Measurements from ENCODE around the gene TMCC1.
"Not testable (repeated sequence)": the region's sequence is repeated elsewhere in the genome, so short reads cannot be mapped to it uniquely, and the experiment has no call there.

TMCC1 gene

DNA sequence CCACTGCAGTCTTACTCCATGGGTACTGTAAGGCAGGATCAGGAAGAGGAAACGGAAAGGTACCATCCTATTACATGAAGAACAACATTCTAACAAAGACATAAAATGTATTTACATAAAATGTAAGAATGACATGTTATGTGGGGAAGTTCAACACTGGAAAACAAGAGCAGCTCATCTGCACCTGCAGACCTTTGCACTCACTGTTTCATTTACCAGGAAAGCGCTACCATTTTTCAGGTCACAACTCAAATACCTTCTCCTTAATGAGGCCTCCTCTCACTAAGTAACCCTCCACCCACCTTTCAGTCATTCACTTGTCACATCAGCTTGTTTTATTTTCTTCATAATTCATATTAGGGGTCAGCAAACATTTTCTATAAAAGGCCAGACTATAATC, 2.6 kb downstream of the TMCC1 start:
- DNase-seq = no peak

DNA sequence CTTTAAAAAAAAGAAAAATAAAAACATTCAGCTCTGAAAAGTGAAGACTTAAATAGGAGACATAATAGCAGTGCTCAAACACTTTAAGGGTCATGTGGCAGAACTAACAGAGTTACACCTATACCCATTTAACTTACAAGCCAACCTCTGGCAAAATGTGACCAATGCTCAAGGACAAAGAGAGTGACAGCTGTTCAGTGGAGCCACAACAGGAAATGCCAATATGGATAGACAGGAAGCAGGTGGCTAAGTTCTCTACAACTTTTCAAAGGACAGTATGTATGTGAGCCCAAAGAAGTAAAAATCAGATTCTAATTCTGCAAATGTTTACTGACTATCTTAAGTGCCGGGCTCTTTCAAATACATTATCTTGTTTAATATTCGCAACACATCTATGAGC, 3.4 kb downstream of the TMCC1 start:
- peak; percentile 63 for DNase-seq

DNA sequence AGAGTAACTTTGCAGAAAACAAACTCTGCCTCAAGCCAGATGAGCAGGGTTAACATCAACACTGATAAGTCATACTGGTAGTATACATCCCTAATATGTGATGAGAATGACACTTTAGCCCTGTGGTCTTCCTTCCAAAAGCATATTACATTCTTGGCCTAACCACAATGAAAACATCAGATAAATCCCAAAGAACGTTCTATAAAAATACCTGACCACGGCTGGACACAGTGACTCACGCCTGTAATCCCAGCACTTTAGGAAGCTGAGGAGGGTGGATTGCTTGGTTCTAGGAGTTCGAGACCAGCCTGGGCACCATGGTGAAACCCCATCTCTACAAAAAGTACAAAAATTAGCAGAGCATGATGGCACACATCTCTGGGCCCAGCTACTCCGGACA, 4.7 kb downstream of the TMCC1 start:
- DNase-seq = peak; percentile 12

DNA sequence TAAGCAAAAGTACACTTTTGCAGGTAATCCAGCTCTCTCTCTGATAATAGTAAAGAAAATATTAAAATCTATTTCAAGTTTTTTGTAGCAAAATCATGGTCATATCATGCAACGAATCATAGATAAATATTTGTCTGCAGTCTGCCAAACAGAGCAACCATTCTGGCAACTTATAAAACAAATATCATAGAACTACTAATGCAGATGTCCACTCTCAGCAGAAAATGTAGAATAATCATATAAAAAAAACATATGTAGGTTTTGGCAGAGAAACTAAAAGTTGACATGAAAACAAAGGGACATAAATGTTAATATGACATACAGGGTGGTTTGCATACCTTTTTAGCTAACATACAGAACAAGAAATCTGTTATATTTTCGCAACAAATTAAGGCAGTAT, 12.2 kb downstream of the TMCC1 start:
- no peak for DNase-seq

DNA sequence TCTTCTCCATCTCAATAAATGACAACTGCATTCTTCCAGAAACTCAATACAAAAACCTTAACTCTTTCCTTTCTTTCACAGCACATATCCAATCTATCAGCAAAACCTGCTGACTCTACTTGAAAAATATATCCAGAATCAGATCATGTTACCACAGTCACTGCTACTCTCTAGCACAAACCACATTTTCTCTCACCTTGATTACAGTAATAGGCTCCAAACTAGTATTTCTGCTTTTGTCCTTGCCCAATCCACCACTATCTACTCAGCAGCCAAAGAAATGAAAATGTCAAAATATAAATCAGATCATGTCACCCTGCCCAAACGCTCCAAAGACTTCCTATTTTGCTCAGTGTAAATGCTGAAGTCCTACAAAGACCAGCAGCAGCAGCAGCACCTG, 15.2 kb downstream of the TMCC1 start:
- no peak for DNase-seq

DNA sequence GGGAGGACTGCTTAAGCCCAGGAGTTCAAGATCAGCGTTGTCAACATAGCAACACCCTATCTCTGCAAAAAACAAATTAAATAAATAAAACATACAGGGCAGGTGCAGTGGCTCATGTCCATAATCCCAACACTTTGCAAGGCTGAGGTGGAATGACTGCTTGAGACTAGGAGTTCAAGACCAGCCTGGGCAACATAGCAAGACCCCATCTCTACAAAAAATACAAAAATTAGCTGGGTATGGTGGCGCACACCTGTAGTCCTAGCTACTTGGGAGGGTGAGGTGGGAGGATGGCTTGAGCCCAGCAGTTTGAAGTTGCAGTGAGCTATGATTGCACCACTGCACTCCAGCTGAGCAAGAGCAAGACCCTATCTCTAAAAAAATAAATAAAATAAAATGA, 19.0 kb downstream of the TMCC1 start:
- not testable (repeated sequence) for DNase-seq

DNA sequence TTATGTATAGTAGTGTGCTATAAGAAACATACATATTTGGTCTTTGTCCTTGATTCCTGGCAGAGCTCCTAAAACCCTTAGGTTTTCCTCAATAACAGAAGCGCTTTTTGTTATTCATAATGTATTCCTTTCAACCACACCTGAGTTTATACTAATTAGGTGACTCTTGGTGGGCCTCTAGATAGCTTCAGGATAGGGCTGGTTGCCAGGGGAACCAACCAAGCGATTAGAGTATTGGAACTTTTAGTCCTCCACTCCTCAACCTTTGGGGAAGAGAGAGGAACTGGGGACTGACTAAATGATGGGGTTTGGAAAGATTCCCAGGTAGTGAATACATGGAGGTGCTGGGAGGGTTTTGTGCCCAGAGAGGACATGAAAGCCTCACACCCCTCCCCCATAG, 24.6 kb downstream of the TMCC1 start:
- no peak for DNase-seq

DNA sequence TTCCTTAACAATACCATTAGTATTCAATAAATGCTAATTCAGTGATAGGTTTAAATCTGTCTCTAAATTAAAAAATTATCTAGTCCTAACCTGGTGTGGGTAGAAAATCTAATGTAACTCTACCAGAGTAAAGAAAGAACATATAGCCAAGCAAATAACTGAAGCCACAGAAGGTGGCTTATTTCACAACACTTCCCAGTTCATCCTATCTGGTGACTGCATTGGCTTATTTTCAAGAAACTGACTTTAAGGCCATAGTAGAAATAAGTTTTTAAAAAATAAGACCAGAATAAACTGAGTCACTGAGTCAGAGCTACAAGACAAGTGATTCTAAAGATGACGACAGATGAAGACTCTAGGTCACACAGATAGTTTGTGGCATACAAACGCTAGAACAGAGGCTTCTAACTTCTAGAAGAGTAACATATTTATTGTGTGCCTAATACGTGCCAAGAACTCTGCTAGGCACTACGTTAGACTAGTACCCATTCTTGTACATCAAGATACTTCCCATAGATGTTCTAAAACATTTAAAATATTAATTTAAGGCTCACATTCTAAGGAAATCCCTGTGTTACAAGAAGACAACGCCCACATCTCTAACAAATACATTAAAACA, 25.9 kb downstream of the TMCC1 start:
- DNase-seq = peak; percentile 14

DNA sequence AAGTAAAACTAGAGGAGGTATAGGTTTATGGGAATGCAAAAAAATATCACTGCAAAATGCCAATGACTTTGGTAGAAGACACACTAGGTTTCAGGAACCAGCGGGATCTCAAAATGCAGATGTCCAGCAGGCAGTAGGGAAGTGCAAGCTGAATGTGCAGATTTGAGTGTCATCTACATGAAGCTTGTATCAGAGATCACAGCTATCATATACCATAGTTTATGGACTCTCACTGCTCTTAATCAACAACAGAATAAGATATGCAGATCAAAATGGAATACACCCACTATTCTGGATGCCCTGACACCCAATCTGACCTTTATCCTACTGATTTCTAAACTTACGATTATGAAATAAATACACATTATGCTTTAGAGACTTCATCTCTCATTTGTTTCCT, 27.7 kb downstream of the TMCC1 start:
- no peak for DNase-seq

DNA sequence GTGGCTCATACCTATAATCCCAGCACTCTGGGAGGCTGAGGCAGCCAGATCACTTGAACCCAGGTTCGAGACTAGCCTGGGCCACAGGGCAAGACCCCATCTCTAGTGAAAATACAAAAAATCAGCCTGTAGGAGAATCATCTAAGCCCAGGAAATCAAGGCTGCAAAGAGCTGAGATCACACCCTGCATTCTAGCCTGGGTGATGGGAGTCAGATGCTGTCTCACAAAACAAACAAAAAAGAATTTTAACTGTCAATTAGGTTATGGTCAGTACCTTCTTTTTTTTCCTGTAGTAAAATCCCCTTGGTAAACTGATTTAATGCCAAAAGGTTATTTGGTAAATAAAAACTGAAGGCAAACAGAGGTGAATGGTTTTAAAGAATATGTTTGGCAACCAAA, 29.0 kb downstream of the TMCC1 start:
- DNase-seq = no peak

DNA sequence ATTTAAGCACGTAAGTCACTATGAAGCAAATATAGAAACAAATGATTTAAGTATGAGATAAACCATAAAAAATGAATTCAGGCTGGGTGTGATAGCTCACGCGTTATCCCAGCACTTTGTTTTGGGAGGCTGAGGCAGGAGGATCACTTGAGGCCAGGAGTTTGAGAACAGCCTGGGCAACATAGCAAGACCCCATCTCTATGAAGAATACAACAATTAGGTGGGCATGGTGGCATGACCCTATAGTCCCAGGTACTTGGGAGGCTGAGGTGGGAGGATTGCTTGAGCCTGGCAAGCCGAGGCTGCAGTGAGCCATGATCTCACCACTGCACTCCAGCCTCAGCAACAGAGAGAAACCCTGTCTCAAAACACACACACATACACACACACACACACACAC, 34.2 kb downstream of the TMCC1 start:
- DNase-seq = no peak

DNA sequence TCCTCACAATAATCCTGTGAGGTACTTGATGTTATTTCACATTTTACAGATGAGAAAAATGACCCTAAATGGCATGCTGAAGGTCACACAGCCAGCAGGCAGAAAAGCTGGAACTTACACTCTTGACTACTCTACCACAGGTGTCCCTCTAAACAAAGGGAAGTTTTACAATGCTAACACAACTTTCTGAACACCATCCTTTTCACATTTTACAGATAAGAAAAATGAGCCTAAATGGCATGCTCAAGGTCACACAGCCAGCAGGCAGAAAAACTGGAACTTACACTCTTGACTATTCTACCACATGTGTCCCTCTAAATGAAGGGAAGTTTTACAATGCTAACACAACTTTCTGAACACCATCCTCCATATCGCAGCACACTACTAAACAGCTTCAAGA, 35.6 kb downstream of the TMCC1 start:
- DNase-seq = no peak

DNA sequence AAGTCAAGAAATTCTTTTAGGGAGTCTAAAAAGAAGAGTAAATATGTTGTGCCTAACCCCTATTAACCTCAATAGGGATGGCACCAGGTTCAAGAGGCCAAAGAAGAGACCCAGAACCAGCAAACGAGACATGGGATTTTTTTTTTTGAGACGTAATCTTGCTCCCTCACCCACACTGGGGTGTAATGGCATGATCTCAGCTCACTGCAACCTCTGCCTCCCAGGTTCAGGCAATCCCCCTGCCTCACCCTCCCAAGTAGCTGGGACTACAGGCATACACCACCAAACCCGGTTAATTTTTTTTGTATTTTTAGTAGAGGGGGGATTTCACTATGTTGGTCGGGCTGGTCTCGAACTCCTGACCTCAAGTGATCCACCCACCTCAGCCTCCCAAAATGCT, 36.7 kb downstream of the TMCC1 start:
- DNase-seq = not testable (repeated sequence)

DNA sequence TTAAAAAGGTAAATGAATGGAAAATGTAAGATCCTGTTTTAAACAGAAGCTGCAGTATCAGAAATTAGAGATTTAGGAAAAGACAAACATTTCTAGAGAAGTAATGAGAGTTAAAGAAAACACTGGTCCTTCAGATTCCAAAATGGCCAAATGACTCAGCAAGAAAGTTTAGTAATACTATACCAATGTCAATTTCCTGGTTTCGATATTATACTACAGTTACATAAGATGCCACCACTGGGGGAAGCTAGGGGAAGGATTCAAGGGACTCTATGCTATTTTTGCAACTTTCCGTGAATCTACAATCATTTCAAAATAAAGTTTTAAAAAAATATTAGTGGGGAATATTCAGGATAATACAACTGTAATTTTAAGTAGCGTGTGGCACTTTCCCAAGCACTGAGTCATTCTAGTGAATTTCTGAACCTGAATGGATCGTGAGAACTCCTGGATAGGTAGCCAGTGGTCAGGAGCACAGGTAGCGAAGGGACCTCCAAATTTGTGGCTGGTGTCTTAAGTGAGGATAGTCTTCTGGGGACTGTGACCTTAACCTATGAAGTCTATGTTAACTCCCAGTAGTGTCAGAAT, 37.6 kb downstream of the TMCC1 start:
- DNase-seq = peak; percentile 87

DNA sequence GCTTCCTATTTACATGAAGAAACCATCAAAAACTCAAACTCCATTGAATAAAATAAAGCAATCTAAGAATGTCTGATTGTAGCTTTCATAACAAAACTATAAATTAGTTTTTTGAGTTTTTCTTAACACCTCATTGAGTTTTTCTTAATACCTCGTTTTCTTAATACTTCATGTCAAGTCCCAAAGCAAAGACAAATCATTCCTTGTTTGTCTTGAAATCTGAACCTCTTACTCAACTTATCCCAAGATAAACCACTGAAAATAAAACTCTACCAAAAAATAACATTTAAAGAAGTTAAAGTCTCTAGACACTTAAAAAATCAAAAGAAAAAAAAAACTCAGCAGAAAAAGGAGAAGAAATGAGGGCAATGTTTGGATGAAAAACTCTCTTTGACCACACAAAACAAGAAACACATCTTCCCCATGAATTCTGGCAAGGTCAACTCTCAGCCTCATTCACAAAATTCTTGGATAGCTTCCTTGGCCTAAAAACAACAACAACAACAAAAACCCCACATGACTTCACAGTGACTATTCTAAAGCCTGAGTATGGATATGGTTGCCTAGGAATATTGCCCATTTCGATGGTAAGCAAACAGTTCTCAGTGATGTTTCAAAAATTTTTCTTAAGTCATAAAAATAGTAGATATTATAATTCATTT, 38.2 kb downstream of the TMCC1 start:
- DNase-seq = no peak

DNA sequence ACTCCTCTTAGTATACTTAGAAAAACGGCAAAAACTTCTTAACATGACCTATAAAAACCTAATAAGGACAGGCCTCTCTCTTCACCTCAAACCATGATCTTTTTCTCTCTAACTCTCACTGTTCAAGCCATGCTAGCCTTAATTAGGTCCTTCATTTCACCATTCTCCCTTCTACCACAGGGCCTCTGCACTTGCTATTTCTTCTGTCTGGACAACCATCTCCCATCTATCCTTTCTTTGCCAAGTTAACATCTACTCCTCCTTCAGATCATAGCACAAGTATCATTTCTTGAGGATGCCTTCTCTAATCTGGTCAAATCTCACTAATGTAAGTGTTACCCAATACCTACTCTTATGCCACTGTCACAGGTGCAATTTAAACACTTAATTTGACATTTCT, 39.1 kb downstream of the TMCC1 start:
- DNase-seq = no peak

DNA sequence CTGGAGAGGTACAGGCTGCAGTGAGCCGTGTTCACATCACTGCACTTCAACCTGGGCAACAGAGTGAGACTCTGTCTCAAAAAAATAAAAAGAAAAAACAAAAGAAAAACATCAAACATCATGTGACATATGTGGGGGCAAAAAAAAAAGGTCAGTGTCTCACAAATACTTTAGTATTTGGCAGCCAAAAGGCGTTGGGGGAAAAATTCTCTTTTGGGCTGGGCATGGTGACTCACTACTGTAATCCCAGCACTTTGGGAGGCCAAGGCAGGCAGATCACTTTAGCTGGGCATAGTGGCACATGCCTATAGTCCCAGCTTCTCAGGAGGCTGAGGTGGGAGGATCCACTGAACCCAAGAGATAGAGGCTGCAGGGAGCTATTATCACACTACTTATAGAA, 47.6 kb downstream of the TMCC1 start:
- DNase-seq = no peak

DNA sequence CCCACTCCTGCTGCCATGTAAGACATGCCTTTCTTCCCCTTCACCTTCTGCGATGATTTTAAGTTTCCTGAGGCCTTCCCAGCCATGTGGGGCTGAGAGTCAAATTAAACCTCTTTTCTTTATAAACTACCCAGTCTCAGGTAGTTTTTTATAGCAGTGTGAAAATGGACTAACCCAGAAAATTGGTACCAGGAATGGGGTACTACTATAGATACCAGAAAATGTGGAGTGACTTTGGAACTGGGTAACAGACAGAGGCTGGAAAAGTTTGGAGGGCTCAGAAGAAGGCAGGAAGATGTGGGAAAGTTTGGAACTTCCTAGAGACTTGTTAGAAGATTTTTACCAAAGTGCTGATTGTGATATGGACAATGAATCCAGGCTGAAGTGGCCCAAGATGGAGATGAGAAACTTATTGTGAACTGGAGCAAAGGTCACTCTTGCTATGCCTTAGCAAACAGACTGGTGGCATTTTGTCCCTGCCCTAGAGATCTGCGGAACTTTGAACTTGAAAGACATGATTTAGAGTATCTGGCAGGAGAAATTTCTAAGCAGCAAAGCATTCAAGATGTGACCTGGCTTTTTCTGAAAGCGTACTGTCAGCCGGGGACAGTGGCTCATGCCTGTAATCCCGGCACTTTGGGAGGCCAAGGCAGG, 52.7 kb downstream of the TMCC1 start:
- no peak for DNase-seq

DNA sequence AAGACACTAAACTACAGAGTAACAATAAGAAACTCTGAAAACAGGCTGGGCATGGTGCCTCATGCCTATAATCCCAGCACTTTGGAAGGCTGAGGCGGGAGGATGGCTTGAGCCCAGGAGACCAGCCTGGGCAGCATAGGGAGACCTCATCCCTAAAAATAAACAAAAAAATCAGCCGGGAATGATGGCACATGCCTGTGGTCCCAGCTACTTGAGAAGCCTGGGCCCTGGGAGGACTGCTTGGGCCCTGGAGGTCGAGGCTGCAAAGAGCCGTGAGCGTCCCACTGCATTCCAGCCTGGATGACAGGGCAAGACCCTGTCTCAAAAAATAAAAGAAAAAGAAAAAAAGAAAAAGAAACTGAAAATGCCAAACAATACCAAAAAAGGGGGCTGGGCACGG, 55.4 kb downstream of the TMCC1 start:
- no peak for DNase-seq

DNA sequence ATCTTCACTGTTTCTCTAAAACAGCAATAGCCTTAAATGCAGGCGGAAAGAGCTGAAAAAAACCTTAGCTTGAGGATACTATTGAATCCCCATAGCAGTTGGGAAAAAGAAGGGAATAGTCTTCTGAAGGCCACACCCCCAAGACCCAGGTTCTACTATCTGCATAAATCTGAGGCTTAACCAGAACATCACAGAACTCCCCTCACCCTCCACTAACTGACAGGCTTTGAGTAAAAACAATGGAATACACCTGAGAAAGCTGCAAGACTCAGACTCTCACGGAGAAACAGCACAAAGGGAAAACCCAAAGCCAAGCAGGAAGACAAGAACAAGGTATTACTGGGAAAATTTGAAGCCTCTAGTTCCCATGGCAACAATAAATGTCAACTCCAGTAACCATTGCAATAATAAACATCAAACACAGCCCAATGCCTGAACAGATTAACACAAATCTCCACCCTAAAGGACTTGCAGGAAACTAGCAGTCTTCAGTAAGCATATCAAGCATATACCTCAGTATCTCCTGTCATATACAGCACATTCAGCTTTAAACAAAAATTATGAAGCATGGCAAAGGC, 56.4 kb downstream of the TMCC1 start:
- DNase-seq = no peak

DNA sequence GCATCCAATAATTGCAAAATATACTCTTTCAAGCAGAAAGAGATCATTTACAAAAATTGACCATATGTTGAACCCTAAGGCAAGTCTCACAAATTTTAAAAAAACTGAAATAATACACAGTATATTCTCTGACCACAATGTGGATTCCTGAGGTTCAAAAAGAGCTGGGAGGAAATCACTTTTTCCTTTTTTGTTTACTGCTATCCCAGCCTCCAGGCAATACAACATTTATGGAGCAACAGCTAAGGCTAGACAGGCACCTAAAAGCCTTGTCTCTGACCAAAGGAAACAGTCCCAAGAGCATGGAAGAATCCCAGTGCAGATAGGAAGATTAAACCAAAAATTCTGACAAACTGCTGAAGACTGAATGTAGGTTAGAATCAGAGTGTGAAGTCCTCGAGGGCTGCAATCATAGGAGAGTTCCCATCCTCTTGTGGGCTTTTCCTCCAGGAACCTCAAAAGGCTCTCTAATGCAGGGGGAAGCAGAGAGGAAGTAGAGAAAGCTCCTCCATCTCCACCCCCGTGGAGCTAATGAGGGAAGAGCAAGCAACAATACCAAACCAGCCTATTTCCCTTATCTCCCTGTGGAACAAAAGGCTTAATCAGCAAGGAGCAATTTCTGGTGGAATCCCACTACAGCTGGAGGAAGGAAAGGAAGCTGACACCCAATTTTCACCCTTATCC, 57.0 kb downstream of the TMCC1 start:
- no peak for DNase-seq

DNA sequence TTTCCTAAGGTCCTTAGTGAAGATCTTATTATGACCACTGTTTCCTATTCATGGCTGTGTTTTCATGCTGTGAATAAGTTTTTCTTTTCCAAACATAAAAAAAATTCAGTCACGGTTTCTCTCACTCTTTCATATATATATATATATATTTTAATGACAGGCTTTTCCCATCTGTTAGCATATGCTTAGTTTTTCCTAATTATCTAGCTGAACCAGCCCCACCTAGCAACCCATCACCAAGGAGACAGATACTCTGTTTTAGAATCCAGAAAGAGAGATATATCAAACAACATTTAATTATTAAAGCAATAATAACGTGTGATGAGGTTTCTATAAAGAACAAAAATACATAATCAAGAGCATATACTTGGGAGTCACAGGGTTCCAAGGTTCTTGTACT, 58.3 kb downstream of the TMCC1 start:
- no peak for DNase-seq

DNA sequence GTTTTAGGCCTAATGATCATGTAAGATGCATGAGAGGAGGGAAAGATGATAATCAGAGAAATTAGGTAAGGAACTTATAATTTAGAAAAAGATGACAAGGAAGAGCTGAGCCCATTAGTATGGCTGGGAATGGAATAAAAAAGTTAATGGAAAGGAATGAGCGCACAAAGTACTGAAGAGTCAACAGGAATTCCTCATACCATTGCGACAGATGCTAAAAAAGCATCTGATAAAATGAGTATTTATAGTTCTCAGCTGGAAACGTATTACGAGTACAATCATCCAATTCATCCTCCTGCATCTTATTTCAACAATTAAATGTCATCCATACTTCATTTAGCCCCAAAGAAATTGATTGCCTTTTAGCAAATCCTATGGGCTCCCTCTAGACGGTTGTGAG, 58.9 kb downstream of the TMCC1 start:
- no peak for DNase-seq
